Immature natural killer cell (primary cell): ENCODE results near the gene KANSL1. TPM values are rescaled to one million over a fixed set of nuclear protein-coding genes. Genes with fewer than 3 reads are reported as not detected.
A peak's percentile ranks its signal among the peaks of the same experiment; 100 is the strongest.
"Not testable (repeated sequence)": the region's sequence is repeated elsewhere in the genome, so short reads cannot be mapped to it uniquely, and the experiment has no call there.

ENCODE experiments used
- DNase-seq, 3 donors: peaks; one replicate each; pipeline ENCODE4 v3.0.0; 2022; ENCODE audit warnings: mixed read lengths in 1 of 3
- H3K27ac Mint-ChIP-seq, 6 donors: one replicate each; pipeline ENCODE4 v1.8.0; 2020; ENCODE audit warnings: mixed read lengths in 6 of 6, mild to moderate bottlenecking in 5 of 6, inconsistent platforms in 4 of 6, moderate library complexity in 3 of 6
- H3K27me3 Mint-ChIP-seq, 3 donors: one replicate each; pipeline ENCODE4 v1.8.0; 2020 to 2021; ENCODE audit warnings: low read depth in 3 of 3, mild to moderate bottlenecking in 3 of 3, mixed read lengths in 3 of 3, moderate library complexity in 3 of 3, inconsistent platforms in 1 of 3
- H3K36me3 Mint-ChIP-seq, 3 donors: one replicate each; pipeline ENCODE4 v1.8.0; 2020; ENCODE audit warnings: mixed read lengths in 3 of 3, inconsistent platforms in 2 of 3, mild to moderate bottlenecking in 2 of 3
- H3K4me1 Mint-ChIP-seq, 2 donors: one replicate each; pipeline ENCODE4 v1.8.0; 2020; ENCODE audit warnings: inconsistent platforms in 2 of 2, mild to moderate bottlenecking in 2 of 2, mixed read lengths in 2 of 2, moderate library complexity in 1 of 2
- H3K4me3 Mint-ChIP-seq, 5 donors: one replicate each; pipeline ENCODE4 v1.8.0; 2020; ENCODE audit warnings: mild to moderate bottlenecking in 5 of 5, mixed read lengths in 5 of 5, inconsistent platforms in 3 of 5, moderate library complexity in 3 of 5
- H3K9me3 Mint-ChIP-seq, 6 donors: one replicate each; pipeline ENCODE4 v1.8.0; 2020; ENCODE audit warnings: mild to moderate bottlenecking in 6 of 6, mixed read lengths in 6 of 6, inconsistent platforms in 4 of 6, moderate library complexity in 3 of 6
- polyA plus RNA-seq, 3 donors: library from polyadenylated mRNA; unstranded; fragments of 300-500 nt; fragmentation: Illumina TruSeq; gene quantifications; one replicate each; pipeline ENCODE4 v1.2.3, GENCODE V29; 2021

Gene KANSL1
- polyA plus RNA-seq, 3 donors from 2014 or later = 3.3 to 21.9 (median 8.6) TPM

- Mint-ChIP-seq H3K4me3 (peak overlapping the region in 2 of 5 donors; percentile 30 to 34), H3K4me1 (peaks cover 94% of the 10 kb centered on the region in 2 donors), H3K27ac (peak overlapping the region in 1 of 6 donors; percentile 20)
- H3K9me3 Mint-ChIP-seq, H3K27me3 Mint-ChIP-seq, DNase-seq, H3K36me3 Mint-ChIP-seq: not testable (repeated sequence)
These were observed 9.8 kb downstream of the KANSL1 start for GRCh38 chr17:46183383-46183782.

DNA sequence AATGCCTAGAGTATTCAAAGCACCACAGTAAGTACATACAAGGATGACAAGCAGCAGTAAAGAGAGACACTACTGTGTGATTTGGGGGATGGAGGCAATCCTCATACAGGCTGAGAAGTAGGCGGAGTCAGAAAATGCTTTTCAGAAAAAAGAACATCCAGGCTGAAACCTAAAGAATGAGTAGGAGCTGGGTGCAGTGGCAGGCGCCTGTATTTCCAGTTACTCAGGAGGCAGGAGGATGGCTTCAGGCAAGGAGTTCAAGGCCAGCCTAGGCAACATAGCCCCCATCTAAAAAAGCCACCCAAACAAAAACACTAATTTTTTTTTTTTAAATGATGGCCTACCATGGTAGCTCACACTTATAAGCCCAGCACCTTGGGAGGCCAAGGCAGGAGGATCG, 10.3 kb downstream of the KANSL1 start:
- H3K27ac Mint-ChIP-seq = peak overlapping the region in 5 of 6 donors; percentile 2 to 45 (median 20)
- peaks cover 94% of the 10 kb centered on the region in 2 donors for H3K4me1 Mint-ChIP-seq
- DNase-seq = no peak
- H3K36me3 Mint-ChIP-seq = no peaks in the 10 kb centered on the region
- H3K4me3 Mint-ChIP-seq = peak overlapping the region in 4 of 5 donors; percentile 0 to 51 (median 42)
- H3K27me3 Mint-ChIP-seq = peaks cover 2% of the 10 kb centered on the region in 3 donors
- no peaks in the 10 kb centered on the region for H3K9me3 Mint-ChIP-seq

DNA sequence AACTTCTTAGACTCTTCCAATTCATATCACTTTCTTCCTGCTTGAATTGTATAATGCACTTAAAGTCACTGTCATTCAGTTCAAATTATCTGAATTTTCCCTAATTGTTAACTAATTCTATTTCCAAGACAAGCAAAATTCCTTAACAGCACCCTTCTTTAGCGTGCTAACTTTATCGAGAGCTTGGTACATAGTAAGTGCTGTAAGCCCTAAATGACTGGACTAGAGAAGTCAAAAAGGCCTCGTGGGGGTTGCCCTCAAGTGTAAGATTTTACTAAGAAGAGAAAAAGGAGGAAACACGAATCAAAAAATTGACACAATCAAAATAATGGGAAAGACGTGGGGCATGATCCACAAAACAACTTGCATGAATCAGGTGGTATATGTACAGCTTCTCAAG, 11.3 kb downstream of the KANSL1 start:
- H3K27me3 Mint-ChIP-seq = peaks cover 2% of the 10 kb centered on the region in 3 donors
- H3K9me3 Mint-ChIP-seq = no peaks in the 10 kb centered on the region
- no peaks in the 10 kb centered on the region for H3K36me3 Mint-ChIP-seq
- no peak for DNase-seq
- peak overlapping the region; percentile 4 to 59 (median 42) for H3K4me3 Mint-ChIP-seq
- peaks cover 93 to 94% of the 10 kb centered on the region in 2 donors for H3K4me1 Mint-ChIP-seq
- peak overlapping the region; percentile 32 to 76 (median 66) for H3K27ac Mint-ChIP-seq

GRCh38 chr17:46181316-46181715, 11.9 kb downstream of the KANSL1 start:
- DNase-seq, H3K27me3 Mint-ChIP-seq, H3K36me3 Mint-ChIP-seq, H3K9me3 Mint-ChIP-seq: not testable (repeated sequence)
- H3K27ac Mint-ChIP-seq = peak overlapping the region; percentile 32 to 76 (median 66)
- peaks cover 93 to 94% of the 10 kb centered on the region in 2 donors for H3K4me1 Mint-ChIP-seq
- H3K4me3 Mint-ChIP-seq = peak overlapping the region in 4 of 5 donors; percentile 4 to 59 (median 39)

GRCh38 chr17:46180892-46181274, 12.3 kb downstream of the KANSL1 start:
- Mint-ChIP-seq H3K36me3 (no peaks in the 10 kb centered on the region), H3K4me1 (peaks cover 93 to 94% of the 10 kb centered on the region in 2 donors), H3K9me3 (no peaks in the 10 kb centered on the region), H3K27ac (peak overlapping the region in 5 of 6 donors; percentile 32 to 76 (median 66)), H3K4me3 (peak overlapping the region in 3 of 5 donors; percentile 23 to 59 (median 55)), H3K27me3 (peaks cover 2 to 3% (median 2%) of the 10 kb centered on the region in 3 donors)
- DNase-seq = no peak

GRCh38 chr17:46180185-46180891, 12.9 kb downstream of the KANSL1 start:
- not testable (repeated sequence) for H3K36me3 Mint-ChIP-seq, H3K27me3 Mint-ChIP-seq, H3K9me3 Mint-ChIP-seq, DNase-seq
- Mint-ChIP-seq H3K27ac (peak overlapping the region in 3 of 6 donors; percentile 32 to 76 (median 66)), H3K4me3 (peak overlapping the region in 3 of 5 donors; percentile 12 to 76 (median 74)), H3K4me1 (peaks cover 93 to 94% of the 10 kb centered on the region in 2 donors)

DNA sequence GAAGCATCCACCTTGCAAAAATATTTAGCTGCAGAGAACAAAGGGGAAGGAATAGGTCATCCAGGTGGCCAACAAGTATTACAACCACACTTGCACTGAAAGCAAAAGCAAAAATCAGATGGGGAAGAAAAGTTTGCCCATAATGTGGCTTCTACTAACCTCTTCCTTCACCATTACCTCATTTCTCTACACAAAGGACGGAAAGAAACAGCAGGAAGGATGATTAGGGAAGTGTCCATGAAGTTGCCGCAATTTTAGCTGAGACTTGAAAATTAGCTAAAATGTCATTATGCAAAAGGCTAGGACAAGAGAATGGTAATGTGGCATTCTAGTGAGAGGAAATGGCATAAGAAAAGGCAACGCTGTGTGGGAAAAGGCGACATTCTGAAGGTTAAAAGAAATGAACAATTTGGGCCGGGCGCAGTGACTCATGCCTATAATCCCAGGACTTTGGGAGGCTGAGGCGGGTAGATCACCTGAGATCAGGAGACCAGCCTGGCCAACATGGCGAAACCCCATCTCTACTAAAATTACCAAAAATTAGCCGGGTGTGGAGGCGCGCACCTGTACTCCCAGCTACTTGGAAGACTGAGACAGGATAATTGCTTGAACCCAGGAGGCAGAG, 13.7 kb downstream of the KANSL1 start:
- Mint-ChIP-seq H3K27me3 (peaks cover 0 to 6% (median 2%) of the 10 kb centered on the region in 3 donors), H3K9me3 (no peaks in the 10 kb centered on the region), H3K27ac (peak overlapping the region; percentile 66 to 89 (median 84)), H3K36me3 (no peaks in the 10 kb centered on the region), H3K4me3 (peak overlapping the region; percentile 61 to 76 (median 71)), H3K4me1 (peaks cover 91 to 93% of the 10 kb centered on the region in 2 donors)
- DNase-seq = peak in 2 of 3 donors; percentile 19 to 28

- Mint-ChIP-seq H3K36me3 (no peaks in the 10 kb centered on the region), H3K27me3 (peaks cover 0 to 6% (median 2%) of the 10 kb centered on the region in 3 donors), H3K9me3 (no peaks in the 10 kb centered on the region), H3K4me1 (peaks cover 90 to 93% of the 10 kb centered on the region in 2 donors), H3K27ac (peak overlapping the region; percentile 66 to 89 (median 84)), H3K4me3 (peak overlapping the region; percentile 61 to 76 (median 71))
- no peak for DNase-seq
These were observed 14.5 kb downstream of the KANSL1 start for GRCh38 chr17:46178550-46179214.

DNA sequence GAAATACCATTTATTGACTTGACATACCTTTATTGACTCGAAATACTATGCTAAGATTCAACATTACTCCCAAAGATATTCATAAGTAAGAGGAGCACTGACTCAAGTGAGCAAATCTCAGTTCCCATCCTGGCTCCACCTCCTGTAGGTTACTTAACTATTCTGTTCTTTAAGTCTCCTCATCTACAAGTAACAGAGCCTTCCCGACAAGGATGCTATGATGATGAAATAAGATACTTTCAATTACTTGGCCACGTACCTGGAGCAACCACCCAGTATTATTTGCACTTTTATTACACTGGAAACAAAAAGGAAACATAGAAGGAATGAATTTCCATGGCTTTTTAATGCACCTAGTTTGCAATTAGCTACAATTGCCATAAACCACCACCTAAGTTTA, 16.3 kb downstream of the KANSL1 start:
- Mint-ChIP-seq H3K4me1 (peaks cover 90 to 95% of the 10 kb centered on the region in 2 donors), H3K36me3 (peaks cover 0 to under 1% (median 0%) of the 10 kb centered on the region in 3 donors), H3K4me3 (peak overlapping the region in 2 of 5 donors; percentile 14 to 48), H3K9me3 (no peaks in the 10 kb centered on the region), H3K27me3 (peaks cover 0 to 6% (median 2%) of the 10 kb centered on the region in 3 donors), H3K27ac (peak overlapping the region in 5 of 6 donors; percentile 12 to 64 (median 26))
- DNase-seq = no peak

DNA sequence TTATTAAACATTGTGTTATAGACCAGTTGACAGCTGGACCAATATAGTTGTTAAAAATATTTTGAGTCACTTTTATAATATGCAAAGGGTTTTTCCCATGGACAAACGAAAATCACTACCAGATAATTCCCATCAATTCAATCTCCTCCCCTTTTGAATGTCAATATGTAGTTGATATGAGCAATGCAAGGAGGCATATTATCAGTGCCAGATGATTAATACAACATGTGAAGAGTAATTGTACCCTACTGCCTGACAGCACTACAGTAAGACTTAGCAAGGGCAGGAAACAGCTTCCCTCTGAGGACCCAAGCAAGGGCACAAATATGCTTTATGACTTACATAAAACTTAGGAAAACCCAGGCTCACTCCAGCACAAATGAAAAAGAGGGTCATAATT, 17.3 kb downstream of the KANSL1 start:
- H3K4me3 Mint-ChIP-seq = peak overlapping the region in 3 of 5 donors; percentile 2 to 38 (median 14)
- H3K4me1 Mint-ChIP-seq = peaks cover 90 to 95% of the 10 kb centered on the region in 2 donors
- peaks cover 0 to 12% (median under 1%) of the 10 kb centered on the region in 3 donors for H3K36me3 Mint-ChIP-seq
- DNase-seq = no peak
- peak overlapping the region in 5 of 6 donors; percentile 1 to 47 (median 37) for H3K27ac Mint-ChIP-seq
- H3K27me3 Mint-ChIP-seq = peaks cover 0 to 6% (median 0%) of the 10 kb centered on the region in 3 donors
- no peaks in the 10 kb centered on the region for H3K9me3 Mint-ChIP-seq

DNA sequence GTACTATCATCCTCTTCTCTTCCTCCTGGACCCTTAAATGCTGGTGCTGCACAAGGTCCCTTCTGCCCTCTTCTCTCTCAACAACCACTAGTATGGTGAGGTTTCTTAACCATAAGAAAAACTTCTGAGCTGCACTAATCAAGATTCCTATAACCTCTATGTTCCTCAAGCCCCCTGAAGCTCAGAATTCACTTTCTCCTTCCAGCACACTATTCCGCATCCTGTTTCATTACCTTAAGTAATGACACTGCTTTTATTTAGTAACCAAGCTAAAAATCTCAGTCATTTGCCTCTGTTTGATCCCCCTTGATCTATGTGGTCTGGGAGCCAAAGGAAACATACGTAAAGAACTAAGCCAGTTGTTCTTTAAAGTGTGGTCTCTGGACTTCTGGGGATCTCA, 20.1 kb downstream of the KANSL1 start:
- Mint-ChIP-seq H3K9me3 (no peaks in the 10 kb centered on the region), H3K27me3 (peaks cover 0 to 4% (median 0%) of the 10 kb centered on the region in 3 donors), H3K4me1 (peaks cover 88 to 99% of the 10 kb centered on the region in 2 donors), H3K4me3 (peak overlapping the region in 3 of 5 donors; percentile 5 to 26 (median 12)), H3K36me3 (peaks cover 0 to 25% (median 7%) of the 10 kb centered on the region in 3 donors), H3K27ac (peak overlapping the region; percentile 32 to 78 (median 47))
- DNase-seq = no peak

DNA sequence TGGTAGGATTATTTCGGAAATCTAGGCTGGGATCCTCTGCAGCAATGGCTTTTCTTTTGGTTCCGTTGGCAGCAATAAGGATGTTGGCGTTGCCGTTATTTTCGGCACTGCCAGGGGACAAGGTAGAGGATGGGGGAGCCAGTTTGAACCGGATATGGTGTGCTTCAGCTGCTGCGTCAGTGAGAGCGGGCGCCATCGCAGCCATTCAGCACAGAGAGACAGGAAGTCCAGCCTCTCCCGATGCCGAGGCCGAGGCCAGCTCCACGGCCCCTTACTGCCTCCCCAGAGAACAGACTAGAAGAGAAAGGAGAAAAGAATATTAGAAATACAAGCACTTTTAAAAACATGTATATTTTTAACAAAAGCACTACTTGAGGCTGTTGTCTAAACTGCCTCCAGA, 21.3 kb downstream of the KANSL1 start:
- no peak for DNase-seq

GRCh38 chr17:46170639-46171429, 22.4 kb downstream of the KANSL1 start:
- Mint-ChIP-seq H3K27me3 (peaks cover 0 to 2% (median 0%) of the 10 kb centered on the region in 3 donors), H3K4me3 (peak overlapping the region in 3 of 5 donors; percentile 5 to 36 (median 18)), H3K4me1 (peaks cover 83 to 96% of the 10 kb centered on the region in 2 donors), H3K27ac (peak overlapping the region; percentile 14 to 61 (median 42)), H3K36me3 (peaks cover 0 to 29% (median 7%) of the 10 kb centered on the region in 3 donors), H3K9me3 (no peaks in the 10 kb centered on the region)
- no peak for DNase-seq

More for the DNA sequence above, 21.3 kb downstream of the KANSL1 start:
- peaks cover 88 to 100% of the 10 kb centered on the region in 2 donors for H3K4me1 Mint-ChIP-seq
- H3K27ac Mint-ChIP-seq = peak overlapping the region in 4 of 6 donors; percentile 14 to 89 (median 38)
- H3K9me3 Mint-ChIP-seq = no peaks in the 10 kb centered on the region
- no peak overlapping the region for H3K4me3 Mint-ChIP-seq
- peaks cover 0 to 29% (median 7%) of the 10 kb centered on the region in 3 donors for H3K36me3 Mint-ChIP-seq
- peaks cover 0 to 4% (median 0%) of the 10 kb centered on the region in 3 donors for H3K27me3 Mint-ChIP-seq
